DOHH2 (cell line): ENCODE results near the gene LAMA2.

Experiments used
- CTCF ChIP-seq: fragments of 200-600 bp; sonication (generic); IDR thresholded peaks from one replicate; pipeline ENCODE4 v1.5.1; 2014; ENCODE audit warnings: antibody characterized with exemption, mild to moderate bottlenecking, low read depth, low read length; ENCODE audit not compliant: poor library complexity, severe bottlenecking
- EZH2phosphoT487 ChIP-seq: fragments of 200-600 bp; sonication (generic); IDR thresholded peaks from 2 replicates; pipeline ENCODE4 v1.6.1; 2017; ENCODE audit warnings: borderline replicate concordance, mild to moderate bottlenecking, antibody characterized with exemption, low read length, moderate library complexity, mixed read lengths

- no peak for TF ChIP-seq CTCF
- no peak for TF ChIP-seq EZH2phosphoT487
Observed at GRCh38 chr6:129197154-129197553, 314.2 kb downstream of the LAMA2 start.
